NCI-H2196 treated with DMSO at 0.1 percent for 48 hours (cell line): ENCODE data around the gene ZNF749.
A peak's percentile ranks its signal among the peaks of the same experiment; 100 is the strongest.

Source experiments
- DNase-seq: peaks from one replicate; lab custom pipeline; 2025; ENCODE audit not compliant: unreplicated experiment; lab: John Stamatoyannopoulos, UW

Gene ZNF749

GRCh38 chr19:57435062-57435978, at the start of gene ZNF749:
Gene ZNF749 (plus strand): TSS chr19:57435325. CDS start chr19:57435579, 254 bp downstream.
- DNase-seq = peak; percentile 94

DNA sequence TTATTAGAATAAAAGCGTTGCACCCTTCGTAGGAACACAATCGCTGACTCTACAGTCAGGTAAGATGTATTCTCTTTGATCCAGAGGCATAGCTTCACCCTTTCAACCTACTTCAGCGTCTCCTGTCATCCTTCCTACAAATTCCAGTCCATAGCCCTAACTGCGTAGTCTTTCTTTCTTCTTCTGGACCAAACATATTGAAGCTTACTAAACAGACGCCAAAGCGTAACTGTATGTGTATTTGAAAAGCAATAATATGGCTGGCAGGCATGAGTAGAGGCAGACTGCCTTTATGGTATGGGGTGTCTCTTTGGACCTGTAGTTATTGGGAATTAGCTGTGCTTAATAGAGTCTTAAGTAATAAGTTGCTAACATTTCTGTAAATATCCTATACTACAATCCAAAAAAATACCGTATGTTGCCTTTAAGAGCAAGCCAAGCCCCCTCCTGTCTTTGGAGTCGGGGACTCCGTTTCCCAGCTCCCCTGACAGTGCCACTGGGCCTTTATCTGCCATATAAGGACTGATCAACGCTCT, 45.9 kb upstream of the ZNF749 start:
- no peak for DNase-seq

DNA sequence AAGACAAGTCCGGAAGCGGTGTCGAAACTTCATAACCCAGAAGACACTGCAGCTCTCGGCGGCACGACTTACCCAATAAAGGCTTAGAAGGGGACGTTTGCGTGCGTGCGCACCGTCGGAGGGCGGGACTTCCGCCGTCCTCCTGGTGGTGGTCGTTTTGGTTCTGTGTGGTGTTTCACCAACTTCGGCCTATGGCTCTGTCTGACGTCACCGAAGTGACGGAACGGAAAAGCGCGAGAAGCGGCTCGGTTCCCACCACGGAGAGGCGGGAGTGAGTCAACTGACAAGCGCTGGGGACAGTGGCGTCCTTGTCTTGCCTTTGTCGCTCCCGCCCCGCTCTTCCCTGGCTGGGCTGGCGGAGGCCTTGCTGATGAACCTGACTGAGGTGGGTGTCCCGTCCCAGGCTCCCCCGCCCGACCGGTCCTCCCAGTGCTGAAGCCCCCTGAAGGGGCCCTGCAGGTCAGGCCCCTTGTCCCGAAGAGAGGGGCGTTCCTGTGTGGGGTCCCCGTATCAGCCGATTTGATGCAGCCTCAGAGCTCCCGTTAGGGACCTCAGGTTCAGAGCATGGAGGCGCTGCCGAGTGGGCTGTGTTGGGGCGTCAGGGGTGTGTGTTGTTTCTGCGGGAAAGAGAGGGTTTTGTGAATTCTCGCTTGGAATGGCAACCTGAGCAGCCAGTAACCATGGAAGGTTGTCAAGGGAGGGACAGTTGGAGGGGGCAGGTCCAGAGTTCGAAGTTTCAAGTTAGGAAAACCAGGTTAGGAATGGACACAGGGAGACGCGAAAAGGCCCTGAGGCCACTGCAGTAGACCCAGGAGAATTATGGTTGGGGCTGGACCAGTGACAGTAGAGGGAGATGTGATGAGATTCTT, 45.2 kb upstream of the ZNF749 start, which contains the start of gene ZNF548:
Gene ZNF548 (plus strand): TSS at position 125 of the 869 bp plus-strand sequence. CDS start 246 bp downstream, at position 371.
- peak; percentile 94 for DNase-seq

- no peak for DNase-seq
These were observed 39.4 kb upstream of the ZNF749 start for GRCh38 chr19:57395710-57396109.

- no peak for DNase-seq
These were observed 36.3 kb upstream of the ZNF749 start for GRCh38 chr19:57398868-57399267.

- DNase-seq = no peak
These were observed 31.2 kb upstream of the ZNF749 start for GRCh38 chr19:57403737-57404563.

GRCh38 chr19:57406516-57407123, 28.5 kb upstream of the ZNF749 start:
- DNase-seq = no peak

- DNase-seq = peak; percentile 83
These were observed 24.1 kb upstream of the ZNF749 start, which contains the start of gene ZNF17 for GRCh38 chr19:57410877-57411671. Gene ZNF17 (plus strand): TSS chr19:57411161. CDS start chr19:57413616, 2,455 bp downstream.

GRCh38 chr19:57419439-57419838, 15.7 kb upstream of the ZNF749 start:
- DNase-seq = no peak

GRCh38 chr19:57421037-57421436, 14.1 kb upstream of the ZNF749 start:
- DNase-seq = no peak

- peak; percentile 42 for DNase-seq
These were observed 601 bp upstream of the ZNF749 start for GRCh38 chr19:57434386-57435061.

DNA sequence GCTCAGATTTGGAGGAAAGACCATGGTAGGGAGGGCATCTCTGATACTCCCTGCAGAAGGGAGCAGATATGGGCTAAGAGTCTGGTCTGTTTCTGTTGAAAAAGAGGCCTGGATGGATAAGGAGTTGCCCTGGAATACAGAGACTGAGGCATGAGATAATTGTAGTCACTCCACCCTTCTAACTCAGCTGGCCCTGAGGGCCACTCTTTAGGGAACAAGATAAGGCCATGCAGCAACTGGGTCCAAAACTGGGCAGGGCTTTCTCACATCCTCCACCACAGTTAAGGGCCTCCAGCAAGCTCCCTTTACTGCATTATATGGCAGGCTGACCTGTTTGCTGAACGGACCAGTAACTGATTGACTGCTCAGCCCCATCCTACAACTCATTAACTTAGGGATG, 1.3 kb downstream of the ZNF749 start:
- no peak for DNase-seq

DNA sequence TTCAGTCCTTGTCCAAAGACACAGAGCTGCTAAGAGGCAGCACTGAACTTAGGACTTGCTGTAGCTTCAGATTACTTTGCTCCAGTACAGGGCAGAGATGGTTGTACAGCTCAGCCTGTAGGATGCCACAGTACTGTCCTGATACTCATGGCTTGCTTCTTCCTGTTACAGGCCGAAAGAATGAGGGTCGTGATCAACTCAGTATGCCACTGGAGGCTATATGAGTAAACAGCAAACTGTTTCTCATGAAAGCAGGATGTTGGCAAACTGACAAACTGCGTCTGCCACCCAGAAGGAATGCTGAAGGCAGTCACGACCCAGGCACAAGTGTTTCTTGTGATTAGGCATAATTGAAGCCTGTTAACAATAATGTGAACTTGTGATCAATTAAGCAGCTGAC, 2.8 kb downstream of the ZNF749 start:
- DNase-seq = no peak

GRCh38 chr19:57438925-57439324, 3.8 kb downstream of the ZNF749 start:
- DNase-seq = no peak

DNA sequence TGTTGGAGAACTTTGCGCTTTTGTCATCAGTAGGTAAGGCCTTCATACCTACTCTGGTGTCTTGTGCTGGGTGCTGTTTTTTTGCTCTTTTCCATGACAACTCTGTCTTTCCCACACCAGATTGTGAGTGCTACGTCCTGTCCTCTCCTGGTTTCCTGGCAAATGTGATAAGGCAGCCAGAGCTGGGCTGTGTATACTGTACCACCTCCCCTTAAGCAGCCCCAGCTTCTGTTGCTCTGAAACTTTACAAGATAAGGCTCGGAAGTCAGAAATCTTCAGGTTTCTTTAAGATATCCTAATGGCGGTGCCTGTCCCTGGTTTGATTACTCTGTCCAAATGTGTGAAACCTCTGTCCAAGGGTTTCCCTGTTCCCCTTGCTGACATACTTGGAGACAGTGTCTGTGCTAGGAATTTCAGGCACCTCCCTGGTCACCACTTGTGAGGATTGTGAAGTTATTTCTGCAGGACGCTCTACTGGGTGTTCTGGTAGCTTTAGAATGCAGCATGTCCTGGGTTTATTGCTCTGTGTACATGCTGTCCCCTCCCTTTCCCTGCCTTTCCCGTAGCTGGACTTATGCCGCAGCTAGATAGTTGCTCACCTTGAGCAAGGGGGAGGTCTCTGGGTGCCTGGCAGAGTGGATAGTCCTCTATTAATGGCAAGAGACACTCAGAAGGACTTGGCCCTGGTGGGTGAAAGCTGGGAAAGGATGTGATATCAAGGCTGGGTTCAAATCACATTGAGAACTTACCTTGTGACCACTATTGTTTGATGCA, 7.0 kb downstream of the ZNF749 start:
- no peak for DNase-seq

DNA sequence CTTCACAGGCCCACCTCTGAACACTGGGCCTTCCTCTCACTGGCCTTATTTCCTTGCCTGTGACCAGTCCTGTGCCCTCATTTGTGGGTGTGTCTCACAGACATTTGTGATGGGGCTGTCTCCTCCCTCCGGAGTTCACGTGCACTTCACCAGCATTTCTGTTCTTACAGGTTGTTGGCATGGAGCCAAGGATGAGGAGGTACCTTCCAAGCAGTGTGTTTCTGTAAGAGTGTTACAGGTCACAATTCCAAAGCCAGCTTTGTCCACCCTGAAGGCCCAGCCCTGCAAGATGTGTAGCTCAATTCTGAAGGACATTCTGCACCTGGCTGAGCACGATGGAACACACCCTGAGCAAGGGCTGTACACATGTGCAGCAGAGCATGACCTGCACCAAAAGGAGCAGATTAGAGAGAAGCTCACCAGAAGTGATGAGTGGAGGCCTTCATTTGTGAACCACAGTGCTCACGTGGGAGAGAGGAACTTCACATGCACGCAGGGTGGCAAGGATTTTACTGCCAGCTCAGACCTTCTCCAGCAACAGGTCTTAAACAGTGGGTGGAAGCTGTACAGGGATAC, 8.1 kb downstream of the ZNF749 start:
- no peak for DNase-seq

DNA sequence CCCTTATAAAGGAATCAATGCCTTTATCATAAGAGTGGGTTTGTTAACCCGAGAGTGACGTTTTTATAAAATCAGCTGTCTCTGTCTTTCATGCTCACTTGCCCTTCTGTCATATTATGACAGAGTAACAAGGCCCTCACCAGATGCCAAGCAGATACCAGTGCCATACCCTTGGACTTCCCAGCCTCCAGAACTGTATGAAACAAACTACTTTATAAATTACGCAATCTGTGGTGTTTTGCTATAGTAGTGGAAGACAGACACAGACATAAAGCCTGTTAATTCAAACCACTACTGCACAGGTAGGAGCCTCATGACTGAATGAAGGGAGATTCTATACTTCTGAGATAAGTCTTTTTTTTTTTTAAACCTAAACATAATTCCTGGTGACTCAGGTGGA, 17.2 kb downstream of the ZNF749 start:
- no peak for DNase-seq
